K562 (cell line): Measurements from ENCODE around the gene SNX4. TPM values are rescaled to one million over a fixed set of nuclear protein-coding genes. Genes with fewer than 3 reads are reported as not detected.

Experiments
- ARID3A ChIP-seq: IDR thresholded peaks from 2 replicates; pipeline ENCODE4 v1.6.1; 2012; ENCODE audit warnings: low read depth, low read length, improper control_type of control experiment, borderline replicate concordance
- BCLAF1 ChIP-seq, 2 experiments: fragments of 450-650 bp in 1 of 2; IDR thresholded peaks; 2 replicates each; pipeline ENCODE4 v1.6.1; 2011 to 2017; ENCODE audit warnings: low read depth in 2 of 2, antibody characterized with exemption in 1 of 2, borderline replicate concordance in 1 of 2, low read length in 1 of 2, mild to moderate bottlenecking in 1 of 2, mixed read lengths in 1 of 2; ENCODE audit not compliant: control insufficient read depth in 1 of 2
- CREB3 ChIP-seq: fragments of 450-650 bp; conservative IDR thresholded peaks from 2 replicates; pipeline ENCODE4 v1.6.1; 2016; ENCODE audit warnings: missing genetic modification characterization, low read depth, mild to moderate bottlenecking, missing compliant biosample characterization, moderate library complexity
- HMG20B ChIP-seq: fragments of 250-450 bp; sonication (Bioruptor Pico); IDR thresholded peaks from 2 replicates; pipeline ENCODE4 v1.5.0; 2021; ENCODE audit warnings: mild to moderate bottlenecking
- MAFK ChIP-seq: IDR thresholded peaks from 2 replicates; pipeline ENCODE4 v1.6.1; 2011; ENCODE audit warnings: low read length, improper control_type of control experiment
- PTRF ChIP-seq: fragments of 450-650 bp; IDR thresholded peaks from 2 replicates; pipeline ENCODE4 v1.6.1; 2016; ENCODE audit warnings: mild to moderate bottlenecking, missing genetic modification characterization, missing compliant biosample characterization
- PTTG1 ChIP-seq: fragments of 450-650 bp; IDR thresholded peaks from 2 replicates; pipeline ENCODE4 v1.6.1; 2016; ENCODE audit warnings: low read depth, mild to moderate bottlenecking, missing genetic modification characterization, missing compliant biosample characterization
- SPI1 ChIP-seq: IDR thresholded peaks from 2 replicates; pipeline ENCODE4 v1.6.1; 2011; ENCODE audit warnings: low read depth, low read length, control low read depth, borderline replicate concordance
- ZC3H4 ChIP-seq: sonication (generic); formaldehyde crosslinking; IDR thresholded peaks from 2 replicates; pipeline ENCODE4 v1.9.0; 2021; ENCODE audit warnings: missing genetic modification reagents, borderline replicate concordance
- ZFP36 ChIP-seq: fragments of 150-350 bp; IDR thresholded peaks from 2 replicates; pipeline ENCODE4 v1.6.1; 2018; ENCODE audit warnings: low read length, low read depth; ENCODE audit not compliant: partially characterized antibody
- ZNF561 ChIP-seq: fragments of 450-650 bp; formaldehyde crosslinking; conservative IDR thresholded peaks from 2 replicates; pipeline ENCODE4 v1.4.0; 2020; ENCODE audit warnings: mild to moderate bottlenecking, moderate library complexity
- ZNF780A ChIP-seq: fragments of 250-450 bp; sonication (Bioruptor Pico); IDR thresholded peaks from 2 replicates; pipeline ENCODE4 v1.5.0; 2021; ENCODE audit warnings: mild to moderate bottlenecking
- polyA plus RNA-seq, 8 experiments: library from polyadenylated mRNA; depleted of rRNA in 4 of 8; stranded (reverse) in 5 of 8; unstranded in 3 of 8; fragments of >200 nt; fragmentation: Nextera tagmentation in 2 of 8; fragmentation: Illumina TruSeq in 1 of 8; extraction: Ambion mirVana in 2 of 8; extraction: Trizol in 1 of 8; gene quantifications; 2 replicates each; pipeline versions ENCODE4 v1.2.1 to v1.2.3, GENCODE V29; 2011 to 2014; ENCODE audit warnings: inconsistent platforms in 1 of 8, missing spikeins in 1 of 8
- total RNA-seq, 7 experiments: library from RNA; depleted of rRNA in 6 of 7; stranded (reverse); fragments of >200 nt in 6 of 7; fragmentation: Illumina TruSeq in 2 of 7; extraction: Trizol in 2 of 7; gene quantifications; 2 replicates each; pipeline versions ENCODE4 v1.2.1 to v1.2.3, GENCODE V29; 2011 to 2021; ENCODE audit warnings: low replicate concordance in 1 of 7
- TF ChIP-seq, protein P1 (sequence below): fragments of 250-450 bp; sonication (Bioruptor Pico); IDR thresholded peaks from 2 replicates; pipeline ENCODE4 v1.5.0; 2021; ENCODE audit warnings: mild to moderate bottlenecking, borderline replicate concordance
- TF ChIP-seq, protein P2 (sequence below): fragments of 450-650 bp; IDR thresholded peaks from 2 replicates; pipeline ENCODE4 v1.6.1; 2017; ENCODE audit warnings: mild to moderate bottlenecking, moderate library complexity
- TF ChIP-seq, protein P3 (sequence below): fragments of 250-450 bp; sonication (Bioruptor Pico); IDR thresholded peaks from 2 replicates; pipeline ENCODE4 v1.8.0; 2021; ENCODE audit warnings: moderate library complexity, mild to moderate bottlenecking, inconsistent platforms

SNX4 gene
- total and polyA plus RNA-seq, 9 of the 15 experiments (the other 6 are each of a cell fraction or from before 2014, with no cell fraction given), result 11.4 to 40.3 (median 30.0) TPM

- TF ChIP-seq ARID3A (peak; percentile 67; the same call in 1 of the 2 replicates), ZC3H4 (no peak), MAFK (0 out of 2 replicates have a peak, but pooled peaks have one; percentile 26), ZNF561 (CRISPR knock-in tag) (no peak), SPI1 (peak; percentile 88), ZFP36 (peak; percentile 22), HMG20B (CRISPR knock-in tag) (no peak), ZNF780A (no peak), CREB3 (peak; percentile 69; the same call in 1 of the 2 replicates), PTRF (tag) (no peak), BCLAF1 (IDR thresholded peaks at IDR 0.05; ENCODE audit: borderline replicate concordance in 1 of 2, control insufficient read depth in 1 of 2, low read depth in 2 of 2, low read length in 1 of 2) (peak in 1 of 2 experiments; percentile 51; a peak in 1 of 4 replicates), PTTG1 (tag) (no peak)
- TF ChIP-seq, protein P1, sequence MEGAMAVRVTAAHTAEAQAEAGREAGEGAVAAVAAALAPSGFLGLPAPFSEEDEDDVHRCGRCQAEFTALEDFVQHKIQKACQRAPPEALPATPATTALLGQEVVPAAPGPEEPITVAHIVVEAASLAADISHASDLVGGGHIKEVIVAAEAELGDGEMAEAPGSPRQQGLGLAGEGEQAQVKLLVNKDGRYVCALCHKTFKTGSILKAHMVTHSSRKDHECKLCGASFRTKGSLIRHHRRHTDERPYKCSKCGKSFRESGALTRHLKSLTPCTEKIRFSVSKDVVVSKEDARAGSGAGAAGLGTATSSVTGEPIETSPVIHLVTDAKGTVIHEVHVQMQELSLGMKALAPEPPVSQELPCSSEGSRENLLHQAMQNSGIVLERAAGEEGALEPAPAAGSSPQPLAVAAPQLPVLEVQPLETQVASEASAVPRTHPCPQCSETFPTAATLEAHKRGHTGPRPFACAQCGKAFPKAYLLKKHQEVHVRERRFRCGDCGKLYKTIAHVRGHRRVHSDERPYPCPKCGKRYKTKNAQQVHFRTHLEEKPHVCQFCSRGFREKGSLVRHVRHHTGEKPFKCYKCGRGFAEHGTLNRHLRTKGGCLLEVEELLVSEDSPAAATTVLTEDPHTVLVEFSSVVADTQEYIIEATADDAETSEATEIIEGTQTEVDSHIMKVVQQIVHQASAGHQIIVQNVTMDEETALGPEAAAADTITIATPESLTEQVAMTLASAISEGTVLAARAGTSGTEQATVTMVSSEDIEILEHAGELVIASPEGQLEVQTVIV (CRISPR knock-in tag), result no peak
- TF ChIP-seq, protein P2, sequence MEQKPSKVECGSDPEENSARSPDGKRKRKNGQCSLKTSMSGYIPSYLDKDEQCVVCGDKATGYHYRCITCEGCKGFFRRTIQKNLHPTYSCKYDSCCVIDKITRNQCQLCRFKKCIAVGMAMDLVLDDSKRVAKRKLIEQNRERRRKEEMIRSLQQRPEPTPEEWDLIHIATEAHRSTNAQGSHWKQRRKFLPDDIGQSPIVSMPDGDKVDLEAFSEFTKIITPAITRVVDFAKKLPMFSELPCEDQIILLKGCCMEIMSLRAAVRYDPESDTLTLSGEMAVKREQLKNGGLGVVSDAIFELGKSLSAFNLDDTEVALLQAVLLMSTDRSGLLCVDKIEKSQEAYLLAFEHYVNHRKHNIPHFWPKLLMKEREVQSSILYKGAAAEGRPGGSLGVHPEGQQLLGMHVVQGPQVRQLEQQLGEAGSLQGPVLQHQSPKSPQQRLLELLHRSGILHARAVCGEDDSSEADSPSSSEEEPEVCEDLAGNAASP, result no peak
- TF ChIP-seq, protein P3, sequence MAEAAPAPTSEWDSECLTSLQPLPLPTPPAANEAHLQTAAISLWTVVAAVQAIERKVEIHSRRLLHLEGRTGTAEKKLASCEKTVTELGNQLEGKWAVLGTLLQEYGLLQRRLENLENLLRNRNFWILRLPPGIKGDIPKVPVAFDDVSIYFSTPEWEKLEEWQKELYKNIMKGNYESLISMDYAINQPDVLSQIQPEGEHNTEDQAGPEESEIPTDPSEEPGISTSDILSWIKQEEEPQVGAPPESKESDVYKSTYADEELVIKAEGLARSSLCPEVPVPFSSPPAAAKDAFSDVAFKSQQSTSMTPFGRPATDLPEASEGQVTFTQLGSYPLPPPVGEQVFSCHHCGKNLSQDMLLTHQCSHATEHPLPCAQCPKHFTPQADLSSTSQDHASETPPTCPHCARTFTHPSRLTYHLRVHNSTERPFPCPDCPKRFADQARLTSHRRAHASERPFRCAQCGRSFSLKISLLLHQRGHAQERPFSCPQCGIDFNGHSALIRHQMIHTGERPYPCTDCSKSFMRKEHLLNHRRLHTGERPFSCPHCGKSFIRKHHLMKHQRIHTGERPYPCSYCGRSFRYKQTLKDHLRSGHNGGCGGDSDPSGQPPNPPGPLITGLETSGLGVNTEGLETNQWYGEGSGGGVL, result no peak
These were observed 86.9 kb downstream of the SNX4 start (continued) for GRCh38 chr3:125433091-125433534.
